ENCODE results near the gene PNPLA6.

PNPLA6 gene

DNA sequence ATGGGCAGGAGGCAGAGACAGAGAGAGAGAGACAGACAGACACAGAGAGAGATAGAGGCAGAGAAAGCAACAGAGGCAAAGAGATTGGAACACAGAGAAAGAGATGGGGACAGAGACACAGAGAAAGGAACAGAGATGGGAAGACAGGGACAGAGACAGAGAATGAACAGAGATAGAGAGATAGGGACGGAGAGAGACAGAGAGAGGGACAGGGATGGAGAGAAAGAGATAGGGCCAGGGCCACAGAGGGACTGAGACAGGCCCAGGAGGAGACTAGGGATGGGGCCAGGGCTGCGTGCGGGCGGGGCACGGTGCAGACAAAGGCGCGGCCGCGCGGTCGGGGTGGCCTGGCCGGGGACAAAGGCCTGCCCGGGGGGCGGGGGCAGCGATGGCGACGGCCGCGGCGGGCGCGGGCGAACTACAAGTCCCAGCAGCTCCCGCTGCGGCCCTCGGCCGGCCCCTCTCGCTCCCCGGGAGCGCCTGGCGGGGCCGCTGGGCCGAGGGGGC is 19.8 kb upstream of the PNPLA6 start, which contains the start of gene ZNF358:
Gene ZNF358, plus strand, starts transcription at position 459 of the 507 bp plus-strand sequence. CDS start 3,140 bp downstream, outside the sequence.
- DNase-seq (ENCODE audit: low read depth in 2 of 2), result no peak

DNA sequence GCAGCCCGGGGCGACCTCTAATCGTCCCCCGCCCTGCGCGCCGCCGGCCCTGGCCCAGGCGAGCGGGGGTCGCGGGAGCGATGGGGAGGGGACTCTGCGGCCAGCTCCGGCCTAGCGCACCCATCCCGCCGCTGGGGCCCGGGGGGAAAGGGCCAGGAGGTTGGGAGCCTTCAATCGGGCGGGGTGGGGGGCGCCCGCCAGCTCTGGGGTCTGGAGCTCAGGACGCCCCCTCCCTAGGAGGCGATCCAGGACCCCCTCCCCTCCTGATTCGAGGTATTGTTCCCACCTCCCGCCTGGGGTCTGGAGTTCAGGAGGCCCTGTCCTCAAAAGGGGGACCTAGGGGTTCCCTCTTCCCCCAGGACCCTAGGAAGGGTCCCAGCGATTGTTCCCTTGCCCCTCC is 19.2 kb upstream of the PNPLA6 start:
- DNase-seq (ENCODE audit: low read depth in 2 of 2), result no peak

DNA sequence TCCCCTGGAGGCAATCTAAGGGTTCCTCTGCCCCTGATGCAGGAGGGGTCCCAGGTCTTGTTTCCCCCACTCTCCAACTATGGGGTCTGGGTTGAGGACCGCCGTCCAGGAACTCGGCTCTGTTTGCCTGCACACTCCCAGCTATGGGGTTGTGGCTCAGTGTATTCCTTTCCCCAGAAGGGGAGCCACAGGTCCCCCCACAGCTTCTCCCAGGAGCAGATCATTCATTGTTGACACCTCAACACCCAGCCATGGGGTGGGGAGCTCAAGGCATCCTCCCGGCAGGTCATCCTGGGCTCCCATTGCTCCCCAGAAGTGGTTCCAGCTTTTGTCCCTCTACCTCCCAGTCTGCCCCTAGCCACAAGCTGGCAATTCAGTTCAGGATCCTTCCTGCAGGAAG is 18.6 kb upstream of the PNPLA6 start:
- no peak for DNase-seq (ENCODE audit: low read depth in 2 of 2)

DNA sequence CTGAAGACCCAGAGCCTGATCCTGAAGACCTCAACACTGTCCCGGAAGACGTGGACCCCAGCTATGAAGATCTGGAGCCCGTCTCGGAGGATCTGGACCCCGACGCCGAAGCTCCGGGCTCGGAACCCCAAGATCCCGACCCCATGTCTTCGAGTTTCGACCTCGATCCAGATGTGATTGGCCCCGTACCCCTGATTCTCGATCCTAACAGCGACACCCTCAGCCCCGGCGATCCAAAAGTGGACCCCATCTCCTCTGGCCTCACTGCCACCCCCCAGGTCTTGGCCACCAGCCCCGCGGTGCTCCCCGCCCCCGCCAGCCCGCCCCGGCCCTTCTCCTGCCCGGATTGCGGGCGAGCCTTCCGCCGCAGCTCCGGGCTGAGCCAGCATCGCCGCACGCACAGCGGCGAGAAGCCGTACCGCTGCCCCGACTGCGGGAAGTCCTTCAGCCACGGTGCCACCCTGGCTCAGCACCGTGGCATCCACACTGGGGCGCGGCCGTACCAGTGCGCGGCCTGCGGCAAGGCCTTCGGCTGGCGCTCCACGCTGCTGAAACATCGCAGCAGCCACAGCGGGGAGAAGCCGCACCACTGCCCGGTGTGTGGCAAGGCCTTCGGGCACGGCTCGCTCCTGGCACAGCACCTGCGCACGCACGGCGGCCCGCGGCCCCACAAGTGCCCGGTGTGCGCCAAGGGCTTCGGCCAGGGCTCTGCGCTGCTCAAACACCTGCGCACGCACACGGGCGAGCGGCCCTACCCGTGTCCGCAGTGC is 16.0 kb upstream of the PNPLA6 start:
- DNase-seq (ENCODE audit: low read depth in 2 of 2), result no peak

DNA sequence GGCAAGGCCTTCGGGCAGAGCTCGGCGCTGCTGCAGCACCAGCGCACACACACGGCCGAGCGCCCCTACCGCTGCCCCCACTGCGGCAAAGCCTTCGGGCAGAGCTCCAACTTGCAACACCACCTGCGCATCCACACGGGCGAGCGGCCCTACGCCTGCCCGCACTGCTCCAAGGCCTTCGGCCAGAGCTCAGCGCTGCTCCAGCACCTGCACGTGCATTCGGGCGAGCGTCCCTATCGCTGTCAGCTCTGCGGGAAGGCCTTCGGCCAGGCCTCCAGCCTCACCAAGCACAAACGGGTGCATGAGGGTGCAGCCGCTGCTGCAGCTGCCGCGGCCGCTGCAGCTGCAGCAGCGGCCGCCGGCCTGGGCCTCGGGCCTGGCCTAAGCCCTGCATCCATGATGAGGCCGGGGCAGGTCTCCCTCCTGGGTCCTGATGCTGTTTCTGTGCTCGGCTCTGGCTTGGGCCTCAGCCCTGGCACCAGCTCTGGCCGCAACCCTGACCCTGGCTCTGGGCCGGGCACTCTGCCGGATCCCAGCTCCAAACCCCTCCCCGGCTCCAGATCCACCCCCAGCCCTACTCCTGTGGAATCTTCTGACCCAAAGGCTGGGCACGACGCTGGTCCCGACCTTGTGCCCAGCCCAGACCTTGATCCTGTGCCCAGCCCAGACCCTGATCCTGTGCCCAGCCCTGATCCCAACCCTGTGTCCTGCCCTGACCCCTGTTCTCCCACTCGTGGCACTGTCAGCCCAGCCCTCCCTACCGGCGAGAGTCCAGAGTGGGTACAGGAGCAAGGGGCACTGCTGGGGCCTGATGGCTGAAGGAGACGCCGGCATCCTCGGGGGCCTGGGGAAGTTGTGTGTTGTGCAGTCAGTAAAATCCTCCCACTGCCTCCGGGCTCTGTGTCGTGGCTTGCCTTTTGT is 15.1 kb upstream of the PNPLA6 start:
- DNase-seq (ENCODE audit: low read depth in 2 of 2), result no peak

DNA sequence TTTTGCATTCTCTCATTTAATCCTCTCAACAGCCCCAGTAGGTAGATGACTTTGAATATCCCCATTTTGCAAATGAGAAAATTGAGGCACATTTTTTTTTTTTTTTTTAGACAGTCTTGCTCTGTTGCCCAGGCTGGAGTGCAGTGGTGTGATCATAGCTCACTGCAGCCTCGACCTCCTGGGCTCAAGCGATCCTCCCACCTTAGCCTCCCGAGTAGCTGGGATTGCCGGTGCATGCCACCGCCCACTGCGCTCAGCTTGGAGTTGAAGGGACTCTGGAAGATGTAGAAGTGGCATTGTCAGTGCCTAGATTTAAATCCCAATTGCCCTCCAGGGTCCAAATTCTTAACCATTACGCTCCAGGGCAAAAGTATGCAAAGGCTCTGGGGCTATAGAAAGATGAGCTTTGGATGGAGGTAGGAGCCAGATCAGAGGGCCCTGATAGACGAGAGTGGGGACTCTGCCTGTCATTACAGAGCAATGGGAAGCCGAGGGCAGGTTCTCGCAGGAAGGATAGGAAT is 13.9 kb upstream of the PNPLA6 start:
- DNase-seq (ENCODE audit: low read depth in 2 of 2), result no peak

DNA sequence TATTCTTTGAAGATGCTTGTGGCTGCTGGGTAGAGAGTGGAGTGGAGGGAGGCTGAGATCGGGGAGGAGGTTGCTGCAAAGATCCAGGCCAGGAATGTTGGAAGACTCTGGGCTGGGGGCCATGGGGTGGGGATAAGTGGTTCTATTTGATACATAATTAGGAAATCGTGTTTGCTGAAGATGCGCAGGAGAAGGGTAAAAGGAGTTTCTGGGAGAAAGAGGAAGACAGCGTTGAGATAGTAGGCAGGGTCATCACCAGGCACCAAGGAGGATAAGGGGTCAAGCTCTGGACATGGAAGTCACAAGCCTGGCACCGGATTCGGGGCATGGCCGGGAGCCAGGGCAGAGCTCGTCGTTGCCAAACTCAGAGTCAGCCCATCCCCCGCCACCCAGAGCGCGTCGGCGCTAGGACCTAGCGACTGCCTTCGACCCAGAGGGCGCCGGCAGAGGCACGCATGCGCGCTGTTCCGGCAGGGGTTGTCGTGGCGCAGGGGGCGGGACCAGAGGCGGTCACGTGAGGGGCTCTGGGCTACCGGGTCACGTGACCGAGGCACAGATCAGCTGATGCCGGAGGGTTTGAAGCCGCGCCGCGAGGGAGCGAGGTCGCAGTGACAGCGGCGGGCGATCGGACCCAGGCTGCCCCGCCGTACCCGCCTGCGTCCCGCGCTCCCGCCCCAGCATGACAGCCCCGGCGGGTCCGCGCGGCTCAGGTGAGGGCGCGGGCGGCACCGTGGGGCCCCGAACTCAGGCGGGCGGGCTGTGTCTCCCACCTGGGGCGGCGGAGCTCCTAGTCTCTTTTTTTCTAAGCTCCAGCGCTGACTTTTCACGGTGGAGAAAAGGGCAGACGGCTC is 13.2 kb upstream of the PNPLA6 start, which contains the start of gene MCOLN1:
Gene MCOLN1, plus strand, starts transcription at position 553 of the 851 bp plus-strand sequence. Its CDS starts 127 bp downstream, at position 680.
- peak; percentile 99 for DNase-seq (ENCODE audit: low read depth in 2 of 2)

DNA sequence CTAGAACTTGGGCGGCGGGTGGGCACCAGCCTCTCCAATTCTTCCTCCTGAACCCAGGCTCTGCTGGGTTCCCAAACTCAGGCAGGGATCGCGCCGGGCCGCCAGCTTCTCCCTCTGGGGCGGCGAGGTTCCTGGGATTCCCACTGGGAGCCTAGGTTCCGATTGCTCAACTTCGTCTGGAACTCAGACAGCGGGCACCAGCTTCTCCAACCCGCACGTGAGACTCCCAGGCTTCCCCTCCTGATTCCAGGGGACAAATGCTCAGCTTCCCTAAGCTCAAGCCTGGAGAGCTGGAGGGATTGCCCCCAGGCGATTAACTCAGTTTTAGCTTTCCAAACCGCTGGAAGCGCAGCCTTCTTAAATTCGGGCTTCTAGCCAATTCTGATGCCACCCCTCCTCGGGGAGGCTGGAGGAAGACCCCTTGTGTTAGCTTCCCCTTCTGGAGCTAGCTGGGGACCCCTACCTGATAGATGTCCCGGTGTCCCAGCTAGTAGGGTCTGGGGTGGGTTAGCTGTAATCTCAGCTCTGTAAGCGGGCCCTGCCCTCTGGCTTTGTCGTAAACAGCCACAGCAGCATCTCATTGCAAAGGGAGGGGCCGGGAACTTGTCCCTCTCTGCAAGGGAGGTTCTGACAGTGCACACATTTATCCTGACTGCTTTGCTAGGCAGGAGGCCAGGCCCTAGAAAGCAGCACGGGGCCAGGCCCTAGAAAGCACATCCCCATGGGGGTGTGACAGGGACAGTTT is 12.4 kb upstream of the PNPLA6 start:
- no peak for DNase-seq (ENCODE audit: low read depth in 2 of 2)

DNA sequence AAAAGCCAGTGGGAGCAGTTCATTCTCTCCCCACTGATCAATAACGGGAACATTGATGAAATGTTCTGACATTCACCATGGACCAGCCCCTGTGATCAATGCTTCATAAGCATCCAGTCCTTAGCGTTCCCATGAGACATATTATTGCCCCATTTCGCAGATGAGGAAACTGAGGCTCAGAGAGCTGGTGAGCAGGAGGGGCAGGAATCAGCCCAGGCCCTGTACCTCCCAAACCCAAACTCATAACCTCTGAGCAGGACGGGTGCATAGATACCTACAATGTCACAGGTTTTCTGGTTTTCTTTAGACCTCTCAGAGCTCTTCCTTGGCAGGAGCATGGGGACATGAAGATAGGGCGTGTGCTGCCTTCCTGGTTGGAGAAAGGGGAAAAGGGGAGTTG is 11.0 kb upstream of the PNPLA6 start:
- no peak for DNase-seq (ENCODE audit: low read depth in 2 of 2)

DNA sequence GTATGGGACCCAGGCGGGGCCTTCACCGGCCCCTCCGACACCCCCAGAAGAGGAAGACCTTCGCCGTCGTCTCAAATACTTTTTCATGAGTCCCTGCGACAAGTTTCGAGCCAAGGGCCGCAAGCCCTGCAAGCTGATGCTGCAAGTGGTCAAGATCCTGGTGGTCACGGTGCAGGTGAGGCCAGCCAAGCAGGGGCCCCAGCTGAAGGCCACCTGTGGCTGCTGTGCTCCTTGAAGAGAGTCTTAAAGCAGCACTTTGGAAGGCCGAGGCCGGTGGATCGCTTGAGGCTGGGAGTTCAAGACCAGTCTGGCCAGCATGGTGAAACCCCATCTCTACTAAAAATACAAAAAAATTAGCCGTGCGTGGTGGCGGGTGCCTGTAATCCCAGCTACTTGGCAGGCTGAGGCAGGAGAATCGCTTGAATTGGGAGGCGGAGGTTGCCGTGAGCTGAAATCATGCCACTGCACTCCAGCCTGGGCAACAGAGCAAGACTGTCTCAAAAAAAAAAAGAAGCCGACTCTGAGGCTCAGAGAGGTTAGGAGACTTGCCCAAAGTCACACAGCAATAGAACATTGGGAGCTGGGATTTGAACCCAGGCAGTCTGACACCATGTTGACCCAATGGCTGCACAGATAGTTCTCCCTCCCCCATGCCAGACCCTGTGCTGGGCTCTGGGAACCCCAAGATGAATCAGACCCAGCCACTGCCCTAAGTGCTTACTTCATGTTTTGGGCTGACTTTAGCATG is 10.4 kb upstream of the PNPLA6 start:
- no peak for DNase-seq (ENCODE audit: low read depth in 2 of 2)

DNA sequence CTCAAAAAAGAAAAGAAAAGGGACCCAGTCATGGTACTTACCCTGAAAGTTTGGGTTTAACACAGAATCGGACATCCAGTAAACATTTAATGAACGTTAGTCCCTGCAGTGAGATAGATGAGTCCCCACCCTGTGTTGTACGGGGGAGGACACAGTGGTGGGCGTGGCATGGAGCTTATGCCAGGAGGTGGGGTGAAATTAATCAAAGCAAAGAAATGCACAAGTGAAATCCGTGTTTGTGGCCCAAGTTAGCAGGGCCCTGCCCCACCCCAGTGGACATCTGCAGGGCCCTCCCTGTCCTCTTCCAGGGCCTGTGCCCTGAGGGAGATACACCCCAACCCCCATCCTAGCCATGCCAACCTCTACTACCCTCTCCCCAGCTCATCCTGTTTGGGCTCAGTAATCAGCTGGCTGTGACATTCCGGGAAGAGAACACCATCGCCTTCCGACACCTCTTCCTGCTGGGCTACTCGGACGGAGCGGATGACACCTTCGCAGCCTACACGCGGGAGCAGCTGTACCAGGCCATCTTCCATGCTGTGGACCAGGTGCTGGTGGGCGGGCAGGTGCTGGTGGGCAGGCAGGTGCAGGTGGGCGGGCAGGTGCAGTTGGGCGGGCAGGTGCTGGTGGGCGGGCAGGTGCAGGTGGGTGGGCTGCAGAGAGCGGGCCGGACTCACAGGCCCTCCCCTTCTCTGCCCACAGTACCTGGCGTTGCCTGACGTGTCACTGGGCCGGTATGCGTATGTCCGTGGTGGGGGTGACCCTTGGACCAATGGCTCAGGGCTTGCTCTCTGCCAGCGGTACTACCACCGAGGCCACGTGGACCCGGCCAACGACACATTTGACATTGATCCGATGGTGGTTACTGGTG is 9.2 kb upstream of the PNPLA6 start:
- no peak for DNase-seq (ENCODE audit: low read depth in 2 of 2)

DNA sequence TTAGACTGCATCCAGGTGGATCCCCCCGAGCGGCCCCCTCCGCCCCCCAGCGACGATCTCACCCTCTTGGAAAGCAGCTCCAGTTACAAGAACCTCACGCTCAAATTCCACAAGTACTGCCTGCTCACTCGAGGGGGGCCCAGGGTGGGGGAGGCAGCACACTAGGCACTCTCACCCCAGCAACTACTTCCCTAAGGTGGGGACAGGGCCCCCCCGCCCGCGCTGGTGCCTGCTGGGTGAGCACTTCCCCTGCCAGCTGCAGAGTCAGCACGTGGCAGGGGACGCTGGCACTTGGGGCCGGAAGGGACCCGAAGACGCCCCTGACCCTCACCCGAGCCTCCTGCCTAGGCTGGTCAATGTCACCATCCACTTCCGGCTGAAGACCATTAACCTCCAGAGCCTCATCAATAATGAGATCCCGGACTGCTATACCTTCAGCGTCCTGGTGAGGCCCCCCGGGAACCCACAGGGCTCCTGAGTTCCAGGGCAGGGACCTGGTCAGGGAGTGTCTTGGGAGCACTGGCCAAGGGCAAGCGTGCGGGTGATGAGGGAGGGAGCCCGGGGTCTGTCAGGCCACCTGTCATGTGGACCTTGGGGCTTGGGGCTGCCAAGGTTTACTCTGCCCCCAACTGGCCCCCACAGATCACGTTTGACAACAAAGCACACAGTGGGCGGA is 7.9 kb upstream of the PNPLA6 start:
- no peak for DNase-seq (ENCODE audit: low read depth in 2 of 2)

DNA sequence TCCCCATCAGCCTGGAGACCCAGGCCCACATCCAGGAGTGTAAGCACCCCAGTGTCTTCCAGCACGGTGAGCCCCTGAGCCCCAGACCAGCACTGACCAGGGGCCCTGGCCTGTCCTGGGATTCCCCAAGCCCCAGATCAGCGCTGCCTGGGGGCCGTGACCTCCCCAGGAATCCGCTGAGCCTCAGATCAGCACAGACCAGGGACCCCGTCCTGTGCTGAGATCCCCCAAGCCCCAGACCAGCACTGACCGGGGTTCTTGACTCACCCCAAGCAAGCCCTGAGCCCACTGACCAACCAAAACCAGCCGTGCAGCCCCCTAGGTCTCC is 7.4 kb upstream of the PNPLA6 start:
- no peak for DNase-seq (ENCODE audit: low read depth in 2 of 2)

DNA sequence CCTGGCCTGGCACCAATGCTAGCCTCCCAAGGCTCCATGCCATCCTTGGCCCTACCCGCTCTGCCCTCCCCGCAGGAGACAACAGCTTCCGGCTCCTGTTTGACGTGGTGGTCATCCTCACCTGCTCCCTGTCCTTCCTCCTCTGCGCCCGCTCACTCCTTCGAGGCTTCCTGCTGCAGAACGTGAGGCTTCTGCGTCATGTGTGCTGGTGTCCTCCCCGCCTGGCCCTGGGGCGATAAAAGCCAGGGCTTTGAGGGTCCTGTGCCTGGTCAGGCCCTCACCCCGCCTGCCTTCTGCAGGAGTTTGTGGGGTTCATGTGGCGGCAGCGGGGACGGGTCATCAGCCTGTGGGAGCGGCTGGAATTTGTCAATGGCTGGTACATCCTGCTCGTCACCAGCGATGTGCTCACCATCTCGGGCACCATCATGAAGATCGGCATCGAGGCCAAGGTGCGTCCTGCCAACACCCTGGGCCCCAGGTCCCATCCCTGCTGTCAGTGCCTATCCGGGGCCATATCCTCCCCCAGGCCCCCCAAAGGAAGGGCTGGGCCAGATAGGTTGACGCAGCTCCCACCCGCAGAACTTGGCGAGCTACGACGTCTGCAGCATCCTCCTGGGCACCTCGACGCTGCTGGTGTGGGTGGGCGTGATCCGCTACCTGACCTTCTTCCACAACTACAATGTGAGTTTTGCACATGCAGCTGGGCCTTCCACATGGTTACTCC is 6.8 kb upstream of the PNPLA6 start:
- no peak for DNase-seq (ENCODE audit: low read depth in 2 of 2)

DNA sequence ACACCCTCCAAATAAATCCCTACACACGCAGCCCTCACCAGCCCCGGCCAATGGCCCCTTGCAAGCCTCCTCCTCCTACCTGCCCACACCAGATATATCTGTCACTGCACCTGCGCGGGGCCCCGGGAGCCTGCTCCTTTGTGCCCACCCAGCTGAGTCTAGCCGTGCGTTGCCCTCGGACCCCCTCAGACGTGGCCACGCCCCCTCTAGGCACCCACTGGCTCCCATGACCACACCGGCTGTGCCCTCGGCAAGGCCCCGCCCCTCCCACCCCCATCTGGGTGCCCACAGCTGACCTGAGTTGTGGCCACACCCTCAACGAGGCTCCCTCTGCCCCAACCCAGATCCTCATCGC is 6.3 kb upstream of the PNPLA6 start:
- no peak for DNase-seq (ENCODE audit: low read depth in 2 of 2)

DNA sequence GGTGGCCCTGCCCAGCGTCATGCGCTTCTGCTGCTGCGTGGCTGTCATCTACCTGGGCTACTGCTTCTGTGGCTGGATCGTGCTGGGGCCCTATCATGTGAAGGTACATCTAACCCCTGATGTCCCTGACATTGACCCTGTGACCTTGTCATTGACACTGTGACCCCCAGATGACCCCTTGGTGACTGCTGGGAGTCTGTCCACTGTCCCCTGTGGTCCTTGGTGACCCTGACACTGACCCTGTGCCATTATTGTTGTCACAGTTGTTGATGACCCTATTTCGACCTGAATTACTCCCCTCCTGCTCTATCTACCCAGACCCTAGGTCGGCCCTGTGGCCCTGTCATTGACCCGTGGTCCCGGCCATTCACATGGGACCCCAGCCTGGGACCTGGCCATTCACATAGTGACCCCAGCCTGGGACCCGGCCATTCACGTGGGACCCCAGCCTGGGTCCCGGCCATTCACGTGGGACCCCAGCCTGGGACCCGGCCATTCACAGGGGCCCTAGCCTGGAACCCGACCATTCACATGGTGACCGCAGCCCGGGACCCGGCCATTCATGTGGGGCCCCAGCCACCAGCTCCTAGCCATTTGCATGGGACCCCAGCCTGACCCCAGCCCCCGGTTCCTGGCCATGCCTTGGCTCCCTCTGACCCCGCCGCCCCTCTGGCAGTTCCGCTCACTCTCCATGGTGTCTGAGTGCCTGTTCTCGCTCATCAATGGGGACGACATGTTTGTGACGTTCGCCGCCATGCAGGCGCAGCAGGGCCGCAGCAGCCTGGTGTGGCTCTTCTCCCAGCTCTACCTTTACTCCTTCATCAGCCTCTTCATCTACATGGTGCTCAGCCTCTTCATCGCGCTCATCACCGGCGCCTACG is 5.7 kb upstream of the PNPLA6 start:
- DNase-seq (ENCODE audit: low read depth in 2 of 2), result no peak
